Erythroblast (primary cell): ENCODE measurements around the gene FOXL2.

Source experiments
- GATA1 ChIP-seq: IDR thresholded peaks from 2 replicates; pipeline ENCODE4 v1.6.1; 2011; ENCODE audit warnings: low read depth, mild to moderate bottlenecking, control low read depth, low read length, moderate library complexity
- POLR2A ChIP-seq: IDR thresholded peaks from 2 replicates; pipeline ENCODE4 v1.6.1; 2011; ENCODE audit warnings: mild to moderate bottlenecking, low read length

DNA sequence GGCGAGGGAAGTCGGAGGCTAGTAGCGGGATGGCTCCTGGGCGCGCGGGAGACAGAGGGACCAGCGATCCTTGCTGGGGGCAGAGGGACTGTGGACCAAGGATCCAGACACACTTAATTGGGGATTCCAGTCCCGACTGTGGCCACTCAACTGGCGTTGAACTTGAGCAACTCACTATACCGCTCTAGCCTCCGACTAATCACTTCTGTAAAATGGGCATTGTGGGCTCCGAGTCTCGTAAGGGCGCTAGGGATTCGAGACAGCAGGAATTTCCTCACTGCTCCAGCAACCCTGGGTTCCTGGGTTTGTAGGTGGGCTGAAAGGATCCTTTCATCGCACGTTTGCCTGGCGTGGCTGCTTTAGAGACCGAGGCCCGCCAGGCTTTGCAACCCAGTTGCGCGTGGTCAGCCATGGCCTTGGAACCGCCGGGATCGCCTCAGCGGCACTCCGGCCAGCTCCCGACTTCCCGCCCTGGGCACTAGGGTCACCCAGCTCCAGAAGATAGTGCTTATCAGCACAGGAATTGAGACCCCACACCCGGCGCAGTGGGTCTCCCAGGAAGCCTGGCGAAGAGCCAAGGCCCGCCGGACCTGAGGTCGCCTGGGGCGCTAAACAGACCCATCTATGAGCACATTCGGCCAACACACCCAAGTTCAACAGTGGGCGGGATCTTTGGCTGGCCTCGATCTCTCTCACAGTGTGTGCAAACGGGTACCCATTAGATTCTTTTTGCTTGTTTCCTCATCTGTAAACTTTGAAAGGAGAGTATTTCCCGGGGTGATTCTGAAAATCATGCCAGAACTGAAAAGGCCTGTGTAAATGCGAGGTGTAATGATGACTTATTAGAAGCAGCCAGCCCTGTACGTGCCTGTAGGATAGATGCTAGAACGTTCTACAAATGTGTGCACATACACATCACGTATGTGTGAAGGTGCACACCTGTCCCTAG is 9.9 kb downstream of the FOXL2 start:
- TF ChIP-seq POLR2A (no peak), GATA1 (no peak)
